Loucy (cell line): Measurements from ENCODE around the gene DIP2A.
"Not testable (repeated sequence)": the region's sequence is repeated elsewhere in the genome, so short reads cannot be mapped to it uniquely, and the experiment has no call there.

Experiments used
- H2AFZ ChIP-seq: fragments of 200-600 bp; sonication (generic); 2 replicates; pipeline ENCODE4 v1.6.0; 2016; ENCODE audit warnings: antibody characterized with exemption, mild to moderate bottlenecking, low read length, moderate library complexity
- H3F3A ChIP-seq: fragments of 200-600 bp; 2 replicates; pipeline ENCODE4 v1.6.0; 2016; ENCODE audit warnings: antibody characterized with exemption, low read depth, mild to moderate bottlenecking
- H3K27me3 ChIP-seq: fragments of 200-600 bp; sonication (generic); 2 replicates; pipeline ENCODE4 v1.6.1; 2014; ENCODE audit warnings: low read length, mild to moderate bottlenecking; ENCODE audit not compliant: insufficient read depth, poor library complexity, severe bottlenecking
- H3K36me3 ChIP-seq: fragments of 200-600 bp; sonication (generic); 2 replicates; pipeline ENCODE4 v1.6.1; 2016; ENCODE audit warnings: low read length; ENCODE audit not compliant: insufficient read depth
- H3K4me1 ChIP-seq: fragments of 200-600 bp; sonication (generic); 2 replicates; pipeline ENCODE4 v1.5.1; 2014; ENCODE audit warnings: low read length, mild to moderate bottlenecking; ENCODE audit not compliant: insufficient read depth, poor library complexity, severe bottlenecking
- H3K4me2 ChIP-seq: fragments of 200-600 bp; sonication (generic); 2 replicates; pipeline ENCODE4 v1.6.0; 2014; ENCODE audit warnings: antibody characterized with exemption, low read length, low read depth, mild to moderate bottlenecking; ENCODE audit not compliant: poor library complexity, severe bottlenecking
- H3K4me3 ChIP-seq: fragments of 200-600 bp; sonication (generic); 2 replicates; pipeline ENCODE4 v1.5.1; 2014; ENCODE audit warnings: low read length, mild to moderate bottlenecking, mixed read lengths; ENCODE audit not compliant: poor library complexity, severe bottlenecking
- H3K79me2 ChIP-seq: fragments of 200-600 bp; sonication (generic); 2 replicates; pipeline ENCODE4 v1.6.1; 2014; ENCODE audit warnings: low read length; ENCODE audit not compliant: insufficient read depth
- H3K9ac ChIP-seq: fragments of 200-600 bp; sonication (generic); 2 replicates; pipeline ENCODE4 v1.6.0; 2014; ENCODE audit warnings: mild to moderate bottlenecking, low read depth, low read length, moderate library complexity; ENCODE audit not compliant: poor library complexity, severe bottlenecking
- H3K9me2 ChIP-seq: fragments of 200-600 bp; sonication (generic); replicated peaks from 2 replicates; pipeline ENCODE4 v1.6.1; 2016; ENCODE audit warnings: low read depth, low read length, mixed read lengths
- H3K9me3 ChIP-seq: fragments of 200-600 bp; sonication (generic); 2 replicates; pipeline ENCODE4 v1.6.1; 2014; ENCODE audit warnings: mild to moderate bottlenecking, antibody characterized with exemption, low read length, low read depth; ENCODE audit not compliant: insufficient read depth
- H4K20me1 ChIP-seq: fragments of 200-600 bp; sonication (generic); 2 replicates; pipeline ENCODE4 v1.6.0; 2014; ENCODE audit warnings: antibody characterized with exemption, low read length, mild to moderate bottlenecking; ENCODE audit not compliant: insufficient read depth, poor library complexity, severe bottlenecking
- CTCF ChIP-seq: fragments of 200-600 bp; sonication (generic); conservative IDR thresholded peaks from 2 replicates; pipeline ENCODE4 v1.5.1; 2014; ENCODE audit warnings: mild to moderate bottlenecking, antibody characterized with exemption, low read length
- EZH2phosphoT487 ChIP-seq: fragments of 200-600 bp; IDR thresholded peaks from 2 replicates; pipeline ENCODE4 v1.6.1; 2018; ENCODE audit warnings: antibody characterized with exemption, mild to moderate bottlenecking, moderate library complexity, borderline replicate concordance

Gene DIP2A

GRCh38 chr21:46570631-46571030 lies 111.9 kb downstream of the DIP2A start:
- no peaks in the 10 kb centered on the region; the same call in 1 of the 2 replicates for H3K36me3 ChIP-seq
- no peak overlapping the region for H2AFZ ChIP-seq
- no peaks in the 10 kb centered on the region for H3K4me1 ChIP-seq
- H3K9ac ChIP-seq = no peak overlapping the region
- H3K27me3 ChIP-seq = no peaks in the 10 kb centered on the region
- H3K79me2 ChIP-seq = no peaks in the 10 kb centered on the region
- H3K9me2 ChIP-seq = no peaks in the 10 kb centered on the region
- no peak overlapping the region for H3K4me3 ChIP-seq
- no peak for TF ChIP-seq CTCF
- no peak for TF ChIP-seq EZH2phosphoT487
- no peaks in the 10 kb centered on the region for H3K9me3 ChIP-seq
- H3K4me2 ChIP-seq = no peak overlapping the region
- no peaks in the 10 kb centered on the region for H3F3A ChIP-seq
- no peaks in the 10 kb centered on the region for H4K20me1 ChIP-seq

GRCh38 chr21:46572850-46573249 lies 114.2 kb downstream of the DIP2A start:
- no peaks in the 10 kb centered on the region for H3K36me3 ChIP-seq
- H4K20me1 ChIP-seq = no peaks in the 10 kb centered on the region
- H3K4me1 ChIP-seq = no peaks in the 10 kb centered on the region
- no peaks in the 10 kb centered on the region for H3K9me3 ChIP-seq
- no peak overlapping the region for H3K4me2 ChIP-seq
- no peaks in the 10 kb centered on the region for H3F3A ChIP-seq
- no peak overlapping the region for H3K4me3 ChIP-seq
- no peak overlapping the region for H3K9ac ChIP-seq
- no peak for TF ChIP-seq EZH2phosphoT487
- no peak for TF ChIP-seq CTCF
- H3K9me2 ChIP-seq = no peaks in the 10 kb centered on the region
- no peaks in the 10 kb centered on the region for H3K27me3 ChIP-seq
- H3K79me2 ChIP-seq = no peaks in the 10 kb centered on the region
- H2AFZ ChIP-seq = no peak overlapping the region

GRCh38 chr21:46577786-46578185 lies 119.1 kb downstream of the DIP2A start:
- H3K9ac ChIP-seq, H3K9me2 ChIP-seq, H3K27me3 ChIP-seq, H3K79me2 ChIP-seq, H3K4me1 ChIP-seq, H3K4me3 ChIP-seq, H3K4me2 ChIP-seq, H4K20me1 ChIP-seq, H2AFZ ChIP-seq, H3F3A ChIP-seq, H3K36me3 ChIP-seq: not testable (repeated sequence)
- H3K9me3 ChIP-seq = peaks cover 17% of the 10 kb centered on the region; the same call in 1 of the 2 replicates

GRCh38 chr21:46579394-46579793 lies 120.7 kb downstream of the DIP2A start:
- H3K27me3 ChIP-seq, H4K20me1 ChIP-seq, H3K4me3 ChIP-seq, H3K4me2 ChIP-seq, H3F3A ChIP-seq, H3K9ac ChIP-seq, H2AFZ ChIP-seq, H3K36me3 ChIP-seq, H3K9me2 ChIP-seq, H3K79me2 ChIP-seq, H3K4me1 ChIP-seq: not testable (repeated sequence)
- peaks cover 29% of the 10 kb centered on the region; the same call in 1 of the 2 replicates for H3K9me3 ChIP-seq
